Lung (tissue), 12 donors: ENCODE results near the gene SYNE1. TPM values are rescaled to one million over a fixed set of nuclear protein-coding genes. Genes with fewer than 3 reads are reported as not detected.

Experiments used
- ATAC-seq: fragments of 200-7000 bp; cut with Tn5 transposase; one replicate; pipeline ENCODE4 v1.9.1; 2020; ENCODE audit warnings: moderate number of reproducible peaks; ENCODE audit not compliant: insufficient read depth, low FRiP score
- DNase-seq, 3 donors: peaks; one replicate each; pipeline ENCODE4 v3.0.0-alpha.2; 2013 to 2017
- H3K27ac ChIP-seq, 2 donors: one replicate each; pipeline ENCODE4 v1.5.1; 2013; ENCODE audit warnings: mild to moderate bottlenecking in 2 of 2, moderate library complexity in 2 of 2, control low read depth in 1 of 2, inconsistent platforms in 1 of 2, low read depth in 1 of 2, low read length in 1 of 2
- H3K27me3 ChIP-seq, 3 donors: one replicate each; pipeline ENCODE4 v1.5.1; 2013; ENCODE audit warnings: low read length in 2 of 3; ENCODE audit not compliant: control insufficient read depth in 3 of 3, insufficient read depth in 3 of 3
- H3K36me3 ChIP-seq, 4 donors: one replicate each; pipeline ENCODE4 v1.5.1; 2013; ENCODE audit warnings: low read length in 4 of 4, mild to moderate bottlenecking in 1 of 4, moderate library complexity in 1 of 4; ENCODE audit not compliant: control insufficient read depth in 4 of 4, insufficient read depth in 4 of 4
- H3K4me1 ChIP-seq, 5 donors: one replicate each; pipeline ENCODE4 v1.5.1; 2013; ENCODE audit warnings: low read length in 5 of 5, mild to moderate bottlenecking in 2 of 5, moderate library complexity in 1 of 5; ENCODE audit not compliant: control insufficient read depth in 5 of 5, insufficient read depth in 5 of 5
- H3K4me3 ChIP-seq: one replicate; pipeline ENCODE4 v1.5.1; 2013; ENCODE audit warnings: mild to moderate bottlenecking, control low read depth, moderate library complexity
- H3K9ac ChIP-seq, 2 donors: one replicate each; pipeline ENCODE4 v1.5.1; 2013; ENCODE audit warnings: low read length in 2 of 2, control low read depth in 1 of 2; ENCODE audit not compliant: insufficient read depth in 1 of 2
- H3K9me3 ChIP-seq, 4 donors: one replicate each; pipeline ENCODE4 v1.5.1; 2013; ENCODE audit warnings: low read length in 3 of 4, mild to moderate bottlenecking in 1 of 4, moderate library complexity in 1 of 4; ENCODE audit not compliant: control insufficient read depth in 4 of 4, insufficient read depth in 3 of 4
- WGBS, 2 donors: extraction: QIAGEN DNeasy Blood & Tissue Kit; methylation state at CpG; one replicate each; pipeline ENCODE4 v1.1.7; 2013; 5-methylcytosine and 5-hydroxymethylcytosine counted together
- polyA plus RNA-seq, 2 donors: library from polyadenylated mRNA; stranded (reverse); fragments of 200-250 nt; gene quantifications; one replicate each; pipeline ENCODE4 v1.2.1, GENCODE V29; 2013
- total RNA-seq, 2 donors: library from RNA; depleted of rRNA in 1 of 2; stranded (reverse); fragments of >200 nt in 1 of 2; gene quantifications; one replicate each; pipeline ENCODE4 v1.2.1, GENCODE V29; 2014 to 2021
- TF ChIP-seq, protein P1 (sequence below): IDR thresholded peaks from 2 replicates; pipeline ENCODE4 v1.5.1; 2012; ENCODE audit warnings: mild to moderate bottlenecking; ENCODE audit errors: control extremely low read depth, extremely low read depth
- donor health status: control.
- donor health status: control.
- donor health status: Bipolar disorder and iron deficiency.
- donor health status: healthy.
- donor health status: DM: yes; HTN: yes; CAD: no.

Gene SYNE1
- total and polyA plus RNA-seq, 4 donors = 26.4 to 352 (median 131) TPM

DNA sequence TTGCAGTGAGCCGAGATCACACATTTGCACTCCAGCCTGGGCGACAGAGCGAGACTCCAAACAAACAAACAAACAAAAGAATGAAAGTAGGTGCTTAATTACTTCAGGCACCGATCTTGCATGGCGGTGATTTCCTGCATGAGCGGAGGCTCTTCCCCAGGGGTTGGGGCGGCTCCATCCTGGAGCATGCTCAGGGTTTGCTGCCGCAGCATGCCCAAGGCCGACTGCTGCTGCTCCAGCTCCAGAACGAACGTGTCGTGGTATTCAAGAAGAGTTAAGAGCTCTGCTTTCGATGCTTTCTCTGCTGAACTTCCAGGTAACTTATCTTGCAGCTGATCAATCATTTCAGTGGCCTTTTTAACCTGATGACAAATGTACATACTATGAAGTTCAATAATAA, 313.8 kb downstream of the SYNE1 start:
- no peak overlapping the region for H3K9ac ChIP-seq
- no peak for ATAC-seq
- no peak for DNase-seq
- no peaks in the 10 kb centered on the region for H3K27me3 ChIP-seq
- no peak overlapping the region for H3K4me3 ChIP-seq
- no peaks in the 10 kb centered on the region for H3K4me1 ChIP-seq
- H3K9me3 ChIP-seq = no peaks in the 10 kb centered on the region
- peaks cover 14 to 55% (median 22%) of the 10 kb centered on the region in 4 donors for H3K36me3 ChIP-seq
- no peak overlapping the region for H3K27ac ChIP-seq
- TF ChIP-seq, protein P1, sequence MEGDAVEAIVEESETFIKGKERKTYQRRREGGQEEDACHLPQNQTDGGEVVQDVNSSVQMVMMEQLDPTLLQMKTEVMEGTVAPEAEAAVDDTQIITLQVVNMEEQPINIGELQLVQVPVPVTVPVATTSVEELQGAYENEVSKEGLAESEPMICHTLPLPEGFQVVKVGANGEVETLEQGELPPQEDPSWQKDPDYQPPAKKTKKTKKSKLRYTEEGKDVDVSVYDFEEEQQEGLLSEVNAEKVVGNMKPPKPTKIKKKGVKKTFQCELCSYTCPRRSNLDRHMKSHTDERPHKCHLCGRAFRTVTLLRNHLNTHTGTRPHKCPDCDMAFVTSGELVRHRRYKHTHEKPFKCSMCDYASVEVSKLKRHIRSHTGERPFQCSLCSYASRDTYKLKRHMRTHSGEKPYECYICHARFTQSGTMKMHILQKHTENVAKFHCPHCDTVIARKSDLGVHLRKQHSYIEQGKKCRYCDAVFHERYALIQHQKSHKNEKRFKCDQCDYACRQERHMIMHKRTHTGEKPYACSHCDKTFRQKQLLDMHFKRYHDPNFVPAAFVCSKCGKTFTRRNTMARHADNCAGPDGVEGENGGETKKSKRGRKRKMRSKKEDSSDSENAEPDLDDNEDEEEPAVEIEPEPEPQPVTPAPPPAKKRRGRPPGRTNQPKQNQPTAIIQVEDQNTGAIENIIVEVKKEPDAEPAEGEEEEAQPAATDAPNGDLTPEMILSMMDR = no peak
- 93 to 95% methylated on average over 13 of the region's 13 CpGs for WGBS, 2 donors

DNA sequence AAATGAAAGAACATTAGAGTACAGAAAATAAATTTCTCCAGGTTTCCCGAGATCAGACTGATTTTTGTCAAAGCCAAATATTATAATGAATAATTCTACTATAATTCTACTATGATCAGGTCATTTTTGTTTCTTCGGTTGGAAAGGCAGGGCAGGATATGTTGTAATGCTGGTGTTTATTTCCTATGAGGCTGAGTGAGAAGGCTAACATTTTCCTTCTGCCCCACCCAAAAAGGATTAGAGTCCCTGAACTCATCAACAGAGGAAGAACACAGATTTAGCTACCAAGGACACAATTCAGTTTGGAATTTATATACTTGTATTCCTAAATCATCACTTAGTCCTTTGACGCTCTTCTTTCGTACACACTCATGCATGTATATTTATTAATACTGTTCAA, 318.9 kb downstream of the SYNE1 start:
- DNase-seq = no peak
- ATAC-seq = no peak
- Histone ChIP-seq H3K36me3 (peaks cover 18 to 57% (median 35%) of the 10 kb centered on the region in 4 donors), H3K27ac (peak overlapping the region in 1 of 2 donors; percentile 78), H3K9ac (no peak overlapping the region), H3K4me3 (no peak overlapping the region), H3K9me3 (no peaks in the 10 kb centered on the region), H3K27me3 (no peaks in the 10 kb centered on the region), H3K4me1 (peaks cover 0 to 9% (median 0%) of the 10 kb centered on the region in 5 donors)
- 66 to 74% methylated on average over 4 of the region's 4 CpGs for WGBS, 2 donors
- TF ChIP-seq, protein P1 = no peak

DNA sequence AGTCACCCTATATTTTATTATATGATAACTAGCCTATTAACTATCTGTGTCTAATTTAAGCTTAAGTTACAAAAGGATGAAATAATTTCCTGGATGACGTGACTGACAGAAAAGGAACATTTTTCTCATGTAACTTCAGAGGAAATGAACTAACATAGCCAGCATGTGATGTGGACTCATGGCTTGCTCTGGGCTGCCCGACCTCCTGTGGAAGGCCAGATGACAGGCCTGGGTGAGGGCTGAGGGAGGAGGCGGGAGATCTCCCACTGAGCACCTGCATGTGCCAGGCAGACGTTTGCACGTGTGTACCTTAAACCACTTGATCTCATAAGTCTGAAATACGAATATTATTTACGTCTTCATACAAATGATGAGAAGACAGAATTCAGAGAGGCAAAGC, 321.1 kb downstream of the SYNE1 start:
- no peak overlapping the region for H3K27ac ChIP-seq

DNA sequence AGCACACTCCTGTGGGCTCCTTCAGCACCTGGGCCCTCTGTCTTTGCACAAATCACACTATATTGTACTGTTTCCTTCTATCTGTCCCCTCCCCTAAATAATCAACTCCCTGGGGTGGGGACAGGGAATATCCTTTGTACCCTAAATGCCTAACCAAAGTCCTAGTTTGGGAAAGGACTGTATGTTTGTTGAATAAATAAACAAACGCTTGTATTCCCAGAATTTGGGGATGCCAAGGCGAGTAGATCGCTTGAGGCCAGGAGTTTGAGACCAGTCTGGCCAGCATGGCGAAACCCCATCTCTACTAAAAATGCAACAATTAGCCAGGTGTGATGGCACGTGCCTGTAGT, 322.7 kb downstream of the SYNE1 start:
- Histone ChIP-seq H3K9me3 (no peaks in the 10 kb centered on the region), H3K9ac (no peak overlapping the region), H3K4me1 (peaks cover 0 to 9% (median 0%) of the 10 kb centered on the region in 5 donors), H3K27me3 (no peaks in the 10 kb centered on the region), H3K27ac (no peak overlapping the region), H3K4me3 (no peak overlapping the region), H3K36me3 (peaks cover 20 to 58% (median 37%) of the 10 kb centered on the region in 4 donors)
- 94 to 95% methylated on average over 5 of the region's 5 CpGs for WGBS, 2 donors
- ATAC-seq (no peak), DNase-seq (no peak)
- TF ChIP-seq, protein P1 = no peak

More for the DNA sequence above, 321.1 kb downstream of the SYNE1 start:
- ATAC-seq (peak; percentile 85), DNase-seq (peak in 2 of 3 donors; percentile 28 to 47)
- WGBS, 2 donors = 55 to 60% methylated on average over 7 of the region's 7 CpGs
- TF ChIP-seq, protein P1 = no peak
- no peaks in the 10 kb centered on the region for H3K9me3 ChIP-seq
- H3K27me3 ChIP-seq = no peaks in the 10 kb centered on the region
- H3K36me3 ChIP-seq = peaks cover 11 to 57% (median 33%) of the 10 kb centered on the region in 4 donors
- H3K4me1 ChIP-seq = peaks cover 0 to 9% (median 0%) of the 10 kb centered on the region in 5 donors
- no peak overlapping the region for H3K9ac ChIP-seq
- no peak overlapping the region for H3K4me3 ChIP-seq
